HG03066 (cell line): Measurements from ENCODE around the gene NTNG1.
"Not testable (repeated sequence)": the region's sequence is repeated elsewhere in the genome, so short reads cannot be mapped to it uniquely, and the experiment has no call there.

Experiments
- ATAC-seq: cut with Tn5 transposase; IDR thresholded peaks from one replicate; pipeline ENCODE4 v1.9.1; 2021; ENCODE audit warnings: low read depth; ENCODE audit not compliant: unreplicated experiment

The NTNG1 gene

DNA sequence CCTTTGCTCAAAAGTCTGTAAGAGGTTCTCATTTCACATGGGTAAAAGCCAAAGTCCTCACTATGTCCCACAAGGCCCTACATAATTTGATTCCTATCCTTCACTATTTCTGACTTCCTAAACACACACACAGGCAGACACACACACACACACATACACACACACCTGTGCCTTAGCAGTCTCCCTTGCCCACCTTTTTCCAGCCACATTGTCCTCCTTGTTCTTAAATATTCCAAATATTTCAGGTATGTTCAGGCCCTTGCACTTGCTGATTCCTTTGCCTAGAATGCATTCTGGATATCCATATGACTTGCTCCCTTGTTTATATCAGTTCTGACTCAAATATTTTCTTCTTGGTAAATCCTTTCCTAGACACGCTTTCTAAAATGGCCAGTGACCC, 54.6 kb downstream of the NTNG1 start:
- no peak for ATAC-seq

DNA sequence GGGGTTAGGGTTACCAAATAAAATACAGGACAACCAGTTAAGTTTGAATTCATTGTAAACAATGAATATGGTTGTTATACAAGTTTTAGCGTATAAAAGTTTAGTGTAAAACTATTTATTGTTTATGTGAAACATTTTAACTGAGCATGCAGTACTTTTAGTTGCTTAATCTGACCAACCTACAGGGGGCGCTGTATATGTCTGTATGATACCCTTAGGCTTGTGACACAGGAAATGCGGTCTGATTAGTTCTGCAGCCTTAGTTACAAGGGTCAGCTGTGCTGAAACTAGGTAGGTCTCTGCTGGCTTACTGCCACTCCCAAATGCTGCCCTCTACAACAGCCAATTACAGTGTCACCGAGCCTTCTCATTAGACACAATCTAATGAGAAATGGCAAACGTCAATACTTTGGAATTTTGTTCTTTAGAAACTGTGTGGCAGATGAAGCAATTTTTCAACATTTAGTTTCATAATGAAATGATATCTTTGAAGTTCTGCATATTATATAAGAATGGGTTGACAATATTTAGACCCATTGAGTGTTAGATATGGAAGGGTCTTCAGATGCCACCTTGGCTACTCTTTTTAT, 56.2 kb downstream of the NTNG1 start:
- ATAC-seq, result peak; percentile 80

DNA sequence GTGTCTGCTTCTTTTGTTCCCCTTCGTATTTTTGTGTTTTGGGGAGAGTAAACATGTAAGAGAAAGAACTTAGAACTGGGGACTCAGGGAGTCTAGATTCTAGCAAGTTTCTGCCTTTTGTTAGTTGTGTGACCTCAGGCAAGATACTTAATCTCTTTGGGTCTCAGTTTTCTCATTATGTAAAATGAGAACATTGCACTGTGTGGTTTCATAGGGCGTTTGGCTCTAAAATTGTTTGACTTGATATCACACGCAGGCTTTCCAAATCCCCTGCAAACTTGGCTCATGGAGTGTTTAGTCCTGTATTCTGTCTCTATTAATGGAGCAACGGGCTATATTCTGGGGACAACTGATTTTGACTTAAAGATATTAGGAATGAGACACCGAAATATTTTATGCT, 57.7 kb downstream of the NTNG1 start:
- ATAC-seq, result no peak

DNA sequence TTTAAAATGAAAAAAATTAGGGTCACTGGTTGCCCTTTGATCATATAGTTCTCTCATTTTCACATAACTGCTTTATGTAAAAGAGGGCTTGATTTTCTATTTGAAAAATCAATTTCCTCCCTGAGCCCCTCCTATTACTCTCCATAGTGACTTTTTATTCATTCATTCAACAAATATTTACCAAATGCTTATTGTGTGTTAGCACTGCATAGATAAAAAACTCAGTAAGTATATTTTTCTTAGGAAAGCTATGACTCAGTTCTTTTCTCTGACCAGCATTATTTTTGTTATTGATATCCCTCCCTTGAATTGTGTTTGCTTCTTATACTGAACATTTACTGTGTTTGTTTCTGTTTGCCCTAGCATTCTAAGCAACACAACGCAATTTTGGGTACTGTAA, 59.8 kb downstream of the NTNG1 start:
- ATAC-seq, result no peak

DNA sequence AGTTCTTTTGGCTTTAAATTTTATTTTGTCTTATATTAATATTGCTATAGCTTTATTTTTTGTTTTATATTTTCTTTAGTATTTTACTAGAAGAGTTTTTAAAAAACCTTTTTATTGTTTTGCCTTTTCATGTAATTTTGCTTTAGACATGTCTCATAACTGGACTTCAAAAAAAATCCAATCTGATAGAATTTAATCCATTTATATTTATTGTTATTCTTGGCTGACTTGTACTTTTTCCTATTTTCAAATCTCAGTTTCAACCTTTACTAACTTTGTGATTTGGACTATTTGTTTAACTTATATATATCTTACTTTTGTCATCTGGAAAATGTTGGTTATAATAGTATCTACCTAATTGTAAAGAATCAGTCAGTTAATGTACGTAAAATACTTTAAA, 61.2 kb downstream of the NTNG1 start:
- ATAC-seq, result no peak

DNA sequence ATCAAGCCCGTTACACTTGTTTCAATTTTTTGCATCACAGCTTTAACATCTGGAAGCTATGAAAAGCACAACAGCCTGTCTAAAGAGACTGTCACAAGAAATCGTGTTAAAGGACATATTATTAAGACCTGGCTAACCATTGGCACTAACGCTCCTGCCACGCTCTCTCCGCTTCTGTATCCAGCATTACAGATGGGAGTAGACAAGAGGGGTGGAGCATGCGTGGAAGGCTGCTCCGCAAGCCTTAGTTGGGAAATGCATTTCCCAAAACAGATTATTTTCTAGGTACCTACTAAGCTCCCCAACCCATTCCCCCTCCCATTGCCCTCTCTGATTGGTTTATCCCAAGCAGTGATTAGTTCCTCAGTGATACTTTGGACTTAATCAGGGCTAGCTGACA, 72.4 kb downstream of the NTNG1 start:
- no peak for ATAC-seq

DNA sequence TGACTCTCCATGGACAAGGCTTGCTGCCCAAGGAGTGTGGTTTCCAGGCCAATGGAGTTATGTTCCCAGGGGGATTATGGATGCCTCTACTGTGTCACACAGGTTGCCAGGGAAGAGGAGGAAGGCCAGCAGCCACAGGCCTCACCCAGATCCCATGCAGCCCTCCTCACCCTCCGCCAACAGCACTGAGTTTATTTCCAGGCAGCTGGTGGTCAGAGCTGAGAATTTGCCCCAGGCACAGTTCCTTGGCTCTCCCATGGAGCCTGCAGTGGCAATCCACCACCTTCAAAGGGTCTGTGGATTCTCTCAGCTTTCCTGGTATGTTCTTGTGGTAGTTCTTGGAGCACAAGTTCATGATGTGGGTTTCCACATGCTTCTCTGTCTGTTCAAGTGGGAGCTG, 79.2 kb downstream of the NTNG1 start:
- no peak for ATAC-seq

DNA sequence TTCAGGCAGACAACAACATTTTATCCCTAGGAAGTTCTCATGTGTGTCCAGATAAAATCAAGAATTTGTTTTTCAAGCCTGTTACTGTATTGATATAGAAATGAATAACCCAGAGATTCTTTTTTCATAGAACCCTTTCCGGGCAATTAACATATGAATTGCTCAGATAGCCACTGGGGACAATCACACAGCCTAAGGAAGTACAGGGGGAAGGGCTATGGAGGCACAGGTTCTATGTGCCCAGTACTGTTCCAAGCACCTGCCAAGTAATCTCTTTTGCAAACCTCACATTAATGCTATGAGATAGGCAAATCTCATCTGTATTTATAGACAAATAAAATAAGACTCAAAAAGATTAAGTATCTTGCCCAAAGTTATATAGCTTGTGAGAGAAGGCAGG, 84.9 kb downstream of the NTNG1 start:
- ATAC-seq, result no peak

DNA sequence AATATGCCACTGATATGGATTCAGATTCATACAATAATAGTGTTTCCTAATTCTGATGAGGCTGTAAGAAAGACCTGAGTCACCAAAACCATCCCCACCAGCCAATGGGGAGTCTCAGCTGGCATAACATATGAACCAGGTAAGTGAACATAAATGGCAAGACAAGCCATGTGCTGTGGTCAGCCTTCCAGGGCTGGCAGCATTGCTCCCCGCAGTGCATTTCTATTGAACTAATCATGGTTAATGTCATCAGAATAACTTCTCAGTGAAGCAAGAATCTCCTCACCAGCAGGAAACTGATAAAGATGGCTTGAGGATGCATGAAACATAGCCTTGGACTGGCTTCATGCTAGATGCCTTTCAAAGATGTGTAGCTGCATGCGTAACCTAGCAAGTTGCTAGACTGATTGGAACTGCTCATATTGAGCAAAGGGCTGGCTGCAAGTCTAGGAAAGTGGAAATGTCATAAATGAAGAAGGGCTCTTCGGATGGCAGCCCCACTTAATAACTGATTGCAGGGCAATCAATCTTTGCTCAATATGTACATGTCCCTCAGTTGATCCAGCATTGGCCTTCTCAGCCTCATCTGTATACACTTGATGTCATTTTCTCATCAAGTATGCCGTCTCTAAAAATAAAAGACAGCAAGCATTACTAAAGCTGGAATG, 88.0 kb downstream of the NTNG1 start:
- no peak for ATAC-seq

DNA sequence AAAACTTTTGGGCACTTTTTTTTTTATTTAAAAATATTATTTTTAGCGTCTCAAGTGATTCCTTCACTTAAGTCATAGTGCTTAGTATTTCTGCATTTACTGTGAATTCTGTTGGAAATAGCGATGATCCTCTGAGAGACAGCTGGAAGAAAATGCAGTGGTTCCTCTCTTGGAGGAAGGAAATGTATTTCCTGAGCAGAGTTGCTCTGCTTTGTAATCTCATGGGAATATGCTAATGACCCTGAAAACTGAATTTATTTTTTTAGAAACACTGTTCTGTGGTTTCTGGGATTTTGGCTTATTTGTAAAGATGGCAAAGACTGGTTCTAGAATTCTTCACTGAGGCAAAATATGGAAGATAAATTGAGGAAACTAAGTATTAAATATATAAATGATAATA, 88.9 kb downstream of the NTNG1 start:
- no peak for ATAC-seq

DNA sequence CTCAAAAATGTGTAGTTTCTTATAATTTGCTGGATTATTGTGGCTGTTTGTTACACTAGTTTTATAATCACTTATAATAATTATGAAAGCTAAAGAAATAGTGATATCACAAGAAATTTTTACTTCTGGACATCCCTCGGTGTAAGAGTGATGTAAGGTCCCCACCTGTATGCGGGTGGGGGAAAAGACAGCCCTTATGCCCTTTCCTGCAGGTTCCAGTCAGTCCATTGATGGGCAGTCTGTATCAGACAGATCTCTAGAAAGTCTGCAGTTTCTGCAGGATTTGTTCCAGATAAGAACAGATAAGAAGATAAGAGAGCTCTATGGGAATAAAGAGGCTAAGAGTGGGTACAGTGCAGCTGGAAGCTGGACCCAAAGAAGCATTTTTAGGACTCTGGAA, 89.3 kb downstream of the NTNG1 start:
- ATAC-seq, result no peak

DNA sequence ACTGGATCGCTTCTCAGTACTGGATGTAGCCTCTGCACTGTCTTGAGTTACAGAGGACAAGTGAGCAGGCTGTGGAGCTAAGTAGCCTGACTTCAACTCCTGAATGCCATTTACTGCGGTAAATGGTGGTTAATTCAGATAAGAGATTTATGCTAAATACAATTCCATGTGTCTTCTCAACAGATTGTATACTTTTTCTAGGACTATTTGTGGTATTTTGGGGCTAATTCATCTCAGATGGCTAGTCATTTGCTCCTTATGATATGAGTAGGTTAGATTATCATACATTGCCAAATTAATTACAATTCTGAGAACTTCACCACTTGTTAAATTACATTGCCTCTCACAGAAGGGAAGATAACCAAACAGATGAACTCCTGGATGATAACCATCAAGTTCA, 90.5 kb downstream of the NTNG1 start:
- no peak for ATAC-seq

DNA sequence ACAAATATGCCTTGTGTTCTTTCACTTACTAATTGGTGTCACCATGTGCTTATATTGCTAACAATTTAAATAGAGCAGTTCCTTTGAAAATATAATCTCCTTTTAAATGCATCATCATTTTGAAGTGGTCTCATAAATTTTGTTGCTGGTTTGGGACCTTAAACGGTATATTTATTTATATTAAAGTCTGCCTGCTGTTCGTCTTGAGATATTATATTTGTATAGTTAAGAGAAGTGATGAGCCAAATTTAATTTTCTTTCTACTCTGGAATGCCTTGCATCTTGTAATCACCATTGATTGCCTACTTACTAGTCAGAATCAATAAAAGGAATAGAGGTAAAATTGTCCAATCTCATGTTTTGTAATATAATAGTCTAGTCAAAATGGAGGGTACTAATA, 91.6 kb downstream of the NTNG1 start:
- no peak for ATAC-seq

DNA sequence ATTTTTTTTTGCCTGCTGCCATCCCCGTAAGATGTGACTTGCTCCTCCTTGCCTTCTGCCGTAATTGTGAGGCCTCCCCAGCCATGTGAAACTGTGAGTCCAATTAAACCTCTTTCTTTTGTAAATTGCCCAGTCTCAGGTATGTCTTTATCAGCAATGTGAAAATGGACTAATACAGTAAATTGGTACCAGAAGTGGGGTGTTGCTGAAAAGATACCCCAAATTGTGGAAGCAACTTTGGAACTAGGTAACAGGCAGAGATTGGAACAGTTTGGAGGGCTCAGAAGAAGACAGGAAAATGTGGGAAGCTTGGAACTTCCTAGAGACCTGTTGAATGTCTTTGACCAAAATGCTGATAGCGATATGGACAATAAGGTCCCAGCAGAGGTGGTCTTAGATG, 95.9 kb downstream of the NTNG1 start:
- ATAC-seq, result not testable (repeated sequence)

DNA sequence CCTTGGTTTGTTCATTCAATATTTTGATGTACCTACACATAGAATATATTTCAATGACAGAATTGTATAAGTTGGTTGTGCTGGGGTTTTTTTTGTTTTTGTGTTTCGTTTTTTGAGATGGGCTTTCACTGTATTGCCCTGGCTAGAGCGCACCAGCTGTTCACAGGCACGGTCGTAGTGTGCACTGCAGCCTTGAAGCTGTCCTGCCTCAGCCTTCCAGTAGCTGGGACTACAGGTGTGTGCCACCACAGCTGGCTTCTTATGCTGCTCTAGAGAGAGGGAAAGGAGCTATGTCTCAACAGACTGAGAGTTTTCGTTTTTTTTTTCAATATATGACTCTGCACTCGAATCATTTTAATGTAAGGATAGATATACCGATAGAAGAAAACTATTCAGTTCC, 102.6 kb downstream of the NTNG1 start:
- ATAC-seq, result no peak

DNA sequence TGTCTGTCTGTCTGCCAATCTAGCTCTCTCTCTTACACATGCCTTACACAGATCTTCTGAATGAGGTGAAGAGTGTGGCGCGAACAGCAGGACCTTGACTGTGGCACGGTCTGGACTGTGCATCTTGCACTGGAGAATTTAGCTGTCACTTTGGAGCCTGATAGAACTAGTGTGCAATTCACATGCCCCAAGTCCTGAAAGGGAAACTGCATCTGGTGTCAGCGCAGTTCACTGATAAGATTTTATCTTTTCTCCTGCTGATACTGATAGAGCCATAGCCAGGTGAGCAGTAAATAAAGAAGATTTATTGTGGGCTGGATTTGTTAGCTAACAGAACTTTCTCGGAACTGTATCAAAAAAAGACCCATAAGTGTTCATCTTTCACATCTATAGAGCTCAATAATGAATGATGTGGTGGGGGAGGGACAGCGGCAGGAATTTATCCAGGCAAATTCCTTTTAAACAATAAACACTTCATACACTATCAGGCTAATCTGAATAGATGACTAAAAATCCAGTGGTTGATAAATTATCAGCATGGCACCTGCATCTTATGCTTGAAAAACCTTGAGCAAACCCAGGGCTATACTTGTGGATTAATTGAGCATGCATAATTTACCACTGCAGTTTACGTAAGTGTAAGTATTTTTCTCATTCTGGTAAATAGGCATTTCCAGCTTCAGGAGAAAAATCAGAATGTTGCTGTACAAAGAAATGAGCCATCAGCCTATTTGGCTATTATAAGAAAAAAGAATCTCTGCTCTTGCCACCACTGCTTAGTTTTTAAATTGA, 104.1 kb downstream of the NTNG1 start:
- no peak for ATAC-seq

DNA sequence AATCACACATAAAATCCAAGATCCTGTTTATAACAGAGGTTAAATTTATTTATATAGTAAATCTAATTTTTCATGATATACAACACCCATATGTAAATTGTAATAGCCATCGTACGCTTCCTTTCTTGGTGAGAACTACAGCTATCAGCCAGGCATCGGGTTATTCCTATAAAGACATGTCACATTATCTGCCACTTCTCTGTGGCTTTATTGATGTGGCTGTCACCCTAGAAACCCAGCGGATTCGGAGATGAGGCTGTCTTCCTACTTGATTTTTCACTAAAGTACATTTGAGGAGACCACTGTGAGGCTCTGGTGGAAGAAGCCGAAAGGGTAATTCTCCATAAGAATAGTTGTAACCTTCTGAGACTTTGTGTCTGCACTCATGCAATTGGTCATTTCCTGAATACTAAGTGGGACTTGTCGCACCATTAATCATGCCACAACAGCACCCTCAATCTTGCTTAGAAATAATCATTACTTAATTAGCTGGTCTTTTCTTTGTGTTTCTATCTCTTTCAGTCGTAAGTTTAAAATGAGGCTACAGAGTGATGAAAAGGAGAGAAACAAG, 106.0 kb downstream of the NTNG1 start:
- ATAC-seq, result peak; percentile 55

DNA sequence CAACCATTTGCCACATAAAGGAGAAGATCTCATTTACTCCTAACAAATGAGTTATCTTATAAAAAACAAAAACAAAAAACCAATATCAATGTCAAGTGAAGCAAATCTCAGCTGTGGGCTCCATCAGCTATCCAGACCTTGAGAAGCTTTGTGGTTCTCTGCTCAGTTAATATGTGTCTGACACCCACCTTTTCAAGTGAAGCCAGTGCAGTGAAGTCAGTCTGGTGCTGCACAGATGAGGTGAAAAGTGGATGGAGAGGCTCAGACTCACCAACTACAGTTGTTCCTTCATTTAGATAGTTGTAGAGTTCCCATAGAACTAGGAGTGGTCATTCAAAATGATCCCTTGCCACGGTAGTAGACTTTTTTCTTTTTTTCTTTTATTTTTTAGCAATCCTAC, 106.8 kb downstream of the NTNG1 start:
- no peak for ATAC-seq

DNA sequence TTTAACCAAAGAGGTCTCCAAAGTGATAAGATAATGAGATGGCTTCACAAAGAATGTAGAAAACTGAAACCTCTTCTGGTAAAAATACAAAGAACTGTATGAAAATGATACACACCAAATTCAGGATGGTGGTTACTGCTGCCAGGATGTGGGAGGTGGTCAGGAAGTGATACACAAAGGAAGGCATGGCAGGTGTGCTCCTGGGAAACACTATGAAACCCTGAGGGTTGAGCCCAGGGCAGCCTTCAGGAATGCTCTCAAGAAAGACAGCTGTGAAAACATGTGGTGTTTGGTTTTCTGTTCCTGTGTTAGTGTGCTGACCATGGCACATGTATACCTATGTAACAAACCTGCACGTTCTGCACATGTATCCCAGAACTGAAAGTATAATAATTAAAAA, 109.3 kb downstream of the NTNG1 start:
- ATAC-seq, result no peak

DNA sequence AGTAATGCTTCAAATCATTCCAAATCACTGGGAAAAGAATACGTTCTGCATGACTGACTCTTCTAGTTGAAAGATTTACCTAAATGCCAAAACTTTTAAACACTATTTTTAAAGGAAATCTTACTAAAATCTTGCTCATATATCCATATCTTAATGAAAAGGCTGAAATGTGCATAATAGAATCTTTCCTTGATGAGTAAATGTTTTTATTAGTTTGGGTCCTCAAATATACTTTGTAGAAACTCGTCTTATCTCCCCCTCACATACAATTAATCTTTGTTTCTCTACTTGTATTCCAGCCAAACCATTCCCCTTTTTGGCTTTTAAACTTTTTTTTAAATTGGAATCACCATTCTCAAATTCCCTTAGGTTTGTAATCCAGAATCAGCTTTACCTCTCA, 110.2 kb downstream of the NTNG1 start:
- no peak for ATAC-seq

DNA sequence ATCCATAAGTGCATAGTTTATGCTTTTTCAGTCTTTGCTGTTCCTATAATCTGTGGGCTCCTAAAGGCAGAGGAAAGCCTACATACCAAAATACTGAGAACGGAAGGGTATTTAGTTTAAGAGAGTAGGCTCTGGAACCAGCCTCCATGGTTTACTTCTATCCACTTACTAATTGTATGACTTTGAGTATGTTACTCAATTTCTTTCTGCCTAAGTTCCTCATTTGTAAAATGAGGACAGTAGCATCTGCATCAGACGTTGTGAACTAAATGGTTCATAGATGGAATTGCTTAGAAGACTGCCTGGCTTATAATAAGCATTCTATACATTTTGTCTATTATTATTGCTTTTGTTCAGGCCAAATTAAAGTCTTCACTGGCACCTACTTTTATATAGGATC, 111.0 kb downstream of the NTNG1 start:
- no peak for ATAC-seq

DNA sequence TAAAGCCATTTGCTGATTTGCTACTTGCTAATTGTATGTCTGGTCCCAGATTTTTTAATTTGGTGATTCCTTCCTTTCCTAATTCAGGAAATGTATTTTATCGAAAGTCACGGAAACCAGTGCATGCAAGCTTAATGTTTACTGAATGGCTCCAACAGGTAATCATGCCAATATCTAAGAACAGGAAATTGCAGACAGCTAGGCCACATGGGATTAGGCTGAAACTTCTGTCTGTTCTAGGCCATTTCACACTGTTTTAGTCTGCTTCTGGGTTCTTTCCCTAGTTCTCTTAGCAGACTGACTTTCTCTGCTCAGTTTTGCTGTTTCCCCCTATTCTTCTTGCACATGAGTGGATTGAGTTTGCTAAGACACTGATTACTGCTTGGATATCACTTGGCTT, 111.4 kb downstream of the NTNG1 start:
- ATAC-seq, result no peak
